UCSD-AML1 (cell line): ENCODE data around the gene LENEP.

Source experiments
- DNase-seq: peaks from one replicate; lab custom pipeline; 2025; ENCODE audit not compliant: unreplicated experiment; lab: John Stamatoyannopoulos, UW

The LENEP gene

GRCh38 chr1:155026154-155026553 lies 32.8 kb downstream of the LENEP start:
- no peak for DNase-seq

- DNase-seq = no peak
These were observed 33.2 kb downstream of the LENEP start for GRCh38 chr1:155026588-155026987.

GRCh38 chr1:155029513-155030242 lies 36.3 kb downstream of the LENEP start:
- DNase-seq = no peak

- no peak for DNase-seq
These were observed 36.9 kb downstream of the LENEP start for GRCh38 chr1:155030243-155030795.

- DNase-seq = no peak
These were observed 37.5 kb downstream of the LENEP start for GRCh38 chr1:155030899-155031298.

- no peak for DNase-seq
These were observed 39.5 kb downstream of the LENEP start for GRCh38 chr1:155032886-155033285.

GRCh38 chr1:155033524-155033923 lies 40.1 kb downstream of the LENEP start, which contains the start of the genes DCST1 and DCST2:
Gene DCST1 (plus strand): TSS chr1:155033824. CDS start chr1:155034037, 213 bp downstream.
Gene DCST2 (minus strand): TSS chr1:155033781. CDS start chr1:155033701, 80 bp downstream.
- no peak for DNase-seq

GRCh38 chr1:155034318-155035208 lies 41.2 kb downstream of the LENEP start:
- DNase-seq = no peak

- DNase-seq = no peak
These were observed 42.5 kb downstream of the LENEP start for GRCh38 chr1:155035936-155036335.

GRCh38 chr1:155037043-155037442 lies 43.7 kb downstream of the LENEP start:
- DNase-seq = peak; percentile 30

GRCh38 chr1:155037851-155038441 lies 44.6 kb downstream of the LENEP start:
- DNase-seq = no peak

- DNase-seq = no peak
These were observed 45.4 kb downstream of the LENEP start for GRCh38 chr1:155038602-155039307.

- no peak for DNase-seq
These were observed 45.9 kb downstream of the LENEP start for GRCh38 chr1:155039308-155039669.

- no peak for DNase-seq
These were observed 47.1 kb downstream of the LENEP start for GRCh38 chr1:155040358-155041093.

- DNase-seq = no peak
These were observed 49.4 kb downstream of the LENEP start for GRCh38 chr1:155042789-155043188.

- no peak for DNase-seq
These were observed 49.9 kb downstream of the LENEP start for GRCh38 chr1:155043301-155043702.

GRCh38 chr1:155043793-155044192 lies 50.4 kb downstream of the LENEP start:
- DNase-seq = no peak
